HS-27A (cell line): ENCODE data around the gene FES.
"Not testable (repeated sequence)": the region's sequence is repeated elsewhere in the genome, so short reads cannot be mapped to it uniquely, and the experiment has no call there.

Experiments used
- DNase-seq: peaks from one replicate; pipeline ENCODE4 v3.0.0-alpha.2; 2012; ENCODE audit warnings: low read depth, missing footprints

Gene FES

DNA sequence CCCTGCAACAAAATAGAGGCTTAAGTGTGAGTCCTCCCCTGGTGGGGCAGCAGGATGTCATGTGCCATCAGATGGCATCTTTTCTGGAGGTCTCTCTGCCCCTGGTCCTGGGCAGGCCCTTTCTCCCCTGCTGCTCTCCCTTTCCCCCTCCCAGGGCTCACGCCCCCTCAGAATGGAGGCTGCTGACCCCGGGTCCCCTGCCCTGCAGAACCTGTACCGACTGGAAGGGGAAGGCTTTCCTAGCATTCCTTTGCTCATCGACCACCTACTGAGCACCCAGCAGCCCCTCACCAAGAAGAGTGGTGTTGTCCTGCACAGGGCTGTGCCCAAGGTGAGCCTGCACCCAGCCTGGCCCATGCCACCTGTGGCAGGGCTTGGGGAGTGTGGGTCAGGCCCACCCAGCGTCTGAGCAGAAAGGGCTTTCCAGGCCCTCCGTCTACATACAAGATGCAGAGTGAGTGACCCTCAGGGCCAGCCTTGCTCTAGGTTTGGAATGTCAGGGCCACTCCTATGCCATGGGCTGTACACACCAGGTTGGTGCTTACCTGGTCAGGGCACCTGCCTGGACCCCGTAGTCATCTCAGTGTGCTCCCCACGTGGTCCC is 7.1 kb downstream of the FES start:
- DNase-seq = no peak

DNA sequence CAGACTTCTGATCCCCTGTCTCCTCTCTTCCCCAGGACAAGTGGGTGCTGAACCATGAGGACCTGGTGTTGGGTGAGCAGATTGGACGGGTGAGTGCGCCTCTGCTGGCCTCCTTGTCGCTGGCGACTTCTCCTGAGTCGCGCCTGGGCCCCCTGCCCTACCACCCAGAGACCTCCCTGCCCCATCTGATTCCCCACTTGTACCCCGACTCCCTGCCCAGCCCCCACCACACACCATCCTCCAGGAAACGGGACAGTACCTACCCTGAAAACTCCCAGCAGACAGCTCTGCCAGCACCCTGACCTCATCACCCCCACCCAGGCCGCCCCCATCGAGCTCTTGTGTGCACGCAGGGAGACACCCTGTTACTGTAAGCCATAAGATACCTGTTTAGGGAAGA is 7.7 kb downstream of the FES start:
- no peak for DNase-seq

DNA sequence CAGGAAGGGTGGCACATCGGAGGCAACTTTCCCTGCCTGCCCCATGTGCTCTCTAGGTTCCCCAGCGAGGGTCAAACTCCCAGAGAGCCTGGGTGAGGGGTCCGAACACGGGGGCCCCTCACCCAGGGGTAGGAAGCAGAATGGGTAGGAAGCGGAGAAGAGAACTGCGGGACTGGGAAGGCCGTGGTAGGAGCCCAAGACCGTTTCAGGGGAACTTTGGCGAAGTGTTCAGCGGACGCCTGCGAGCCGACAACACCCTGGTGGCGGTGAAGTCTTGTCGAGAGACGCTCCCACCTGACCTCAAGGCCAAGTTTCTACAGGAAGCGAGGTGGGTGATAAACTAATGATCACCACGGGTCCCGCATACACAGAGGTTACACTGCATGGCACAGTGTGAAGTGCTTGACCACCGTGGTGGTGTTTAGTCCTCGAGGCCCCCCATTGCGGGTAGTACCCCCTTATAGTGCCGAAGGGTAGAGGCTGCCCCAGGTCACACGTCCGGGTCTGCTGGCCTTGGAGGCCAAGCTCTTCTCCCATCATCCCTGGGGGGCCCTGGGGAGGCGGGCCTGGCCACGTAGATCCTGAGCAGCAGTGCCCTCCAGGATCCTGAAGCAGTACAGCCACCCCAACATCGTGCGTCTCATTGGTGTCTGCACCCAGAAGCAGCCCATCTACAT is 8.3 kb downstream of the FES start:
- DNase-seq = no peak

DNA sequence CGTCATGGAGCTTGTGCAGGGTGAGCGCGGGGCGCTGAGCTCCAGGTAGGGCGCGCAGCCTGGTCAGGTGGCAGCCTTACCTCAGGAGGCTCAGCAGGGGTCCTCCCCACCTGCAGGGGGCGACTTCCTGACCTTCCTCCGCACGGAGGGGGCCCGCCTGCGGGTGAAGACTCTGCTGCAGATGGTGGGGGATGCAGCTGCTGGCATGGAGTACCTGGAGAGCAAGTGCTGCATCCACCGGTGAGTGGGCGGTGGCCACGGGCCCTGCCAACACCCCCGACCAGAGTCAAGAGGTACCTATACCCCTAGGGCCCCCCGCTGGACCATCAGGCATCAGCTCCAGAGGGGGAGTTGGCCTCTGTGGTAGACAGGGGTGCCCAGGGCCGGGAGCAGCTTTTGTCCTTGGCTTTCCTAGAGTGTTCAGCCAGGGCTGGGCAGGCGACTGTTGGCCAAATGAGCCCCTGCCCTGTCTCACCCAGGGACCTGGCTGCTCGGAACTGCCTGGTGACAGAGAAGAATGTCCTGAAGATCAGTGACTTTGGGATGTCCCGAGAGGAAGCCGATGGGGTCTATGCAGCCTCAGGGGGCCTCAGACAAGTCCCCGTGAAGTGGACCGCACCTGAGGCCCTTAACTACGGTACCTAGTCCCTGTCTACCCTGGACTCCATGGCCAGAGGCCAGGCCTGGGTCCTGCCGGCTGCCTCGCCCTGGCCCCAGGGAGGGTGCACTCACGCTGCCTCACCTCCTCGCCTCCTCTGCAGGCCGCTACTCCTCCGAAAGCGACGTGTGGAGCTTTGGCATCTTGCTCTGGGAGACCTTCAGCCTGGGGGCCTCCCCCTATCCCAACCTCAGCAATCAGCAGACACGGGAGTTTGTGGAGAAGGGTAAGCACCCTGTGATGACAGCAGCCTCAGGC is 9.1 kb downstream of the FES start:
- no peak for DNase-seq

DNA sequence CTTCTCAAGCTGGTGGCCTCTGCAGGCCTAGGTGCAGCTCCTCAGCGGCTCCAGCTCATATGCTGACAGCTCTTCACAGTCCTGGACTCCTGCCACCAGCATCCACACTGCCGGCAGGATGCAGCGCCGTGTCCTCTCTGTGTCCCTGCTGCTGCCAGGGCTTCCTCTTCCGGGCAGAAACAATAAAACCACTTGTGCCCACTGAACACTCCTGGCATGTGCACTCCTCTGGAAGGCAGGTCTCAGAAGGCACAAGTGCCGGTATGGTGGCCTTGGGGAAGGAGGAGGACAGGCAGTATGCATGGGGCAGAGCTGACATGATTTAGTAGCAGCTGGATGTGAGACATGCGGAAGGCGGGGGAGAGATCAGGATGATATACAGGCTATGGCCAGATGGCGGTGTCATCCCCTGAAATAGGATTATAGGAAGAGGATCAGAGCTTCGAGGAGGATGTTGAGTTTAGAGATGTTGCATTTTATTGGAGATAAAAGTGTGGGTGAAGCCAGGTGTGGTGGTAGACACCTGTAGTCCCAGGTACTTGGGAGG is 11.3 kb downstream of the FES start:
- no peak for DNase-seq

DNA sequence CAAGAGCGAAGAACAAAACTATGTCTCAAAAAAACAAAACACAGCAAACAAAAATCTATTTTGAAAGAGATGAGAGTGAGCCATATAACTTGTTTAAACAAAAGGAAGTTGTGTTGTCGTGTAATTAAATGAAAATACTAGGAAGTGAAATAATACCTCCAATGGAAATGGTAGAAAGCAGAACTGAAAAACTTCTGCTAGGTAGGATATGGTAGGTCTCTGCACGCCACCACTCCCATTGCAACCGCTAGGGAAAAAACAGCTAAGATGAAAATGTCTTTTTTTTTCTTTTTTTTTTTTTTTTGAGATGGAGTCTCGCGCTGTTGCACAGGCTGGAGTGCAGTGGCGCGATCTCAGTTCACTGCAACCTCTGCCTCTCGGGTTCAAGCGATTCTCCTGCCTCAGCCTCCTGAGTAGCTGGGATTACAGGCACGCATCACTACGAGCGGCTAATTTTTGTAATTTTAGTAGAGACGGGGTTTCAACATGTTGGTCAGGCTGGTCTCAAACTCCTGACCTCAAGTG is 12.9 kb downstream of the FES start:
- DNase-seq = not testable (repeated sequence)

DNA sequence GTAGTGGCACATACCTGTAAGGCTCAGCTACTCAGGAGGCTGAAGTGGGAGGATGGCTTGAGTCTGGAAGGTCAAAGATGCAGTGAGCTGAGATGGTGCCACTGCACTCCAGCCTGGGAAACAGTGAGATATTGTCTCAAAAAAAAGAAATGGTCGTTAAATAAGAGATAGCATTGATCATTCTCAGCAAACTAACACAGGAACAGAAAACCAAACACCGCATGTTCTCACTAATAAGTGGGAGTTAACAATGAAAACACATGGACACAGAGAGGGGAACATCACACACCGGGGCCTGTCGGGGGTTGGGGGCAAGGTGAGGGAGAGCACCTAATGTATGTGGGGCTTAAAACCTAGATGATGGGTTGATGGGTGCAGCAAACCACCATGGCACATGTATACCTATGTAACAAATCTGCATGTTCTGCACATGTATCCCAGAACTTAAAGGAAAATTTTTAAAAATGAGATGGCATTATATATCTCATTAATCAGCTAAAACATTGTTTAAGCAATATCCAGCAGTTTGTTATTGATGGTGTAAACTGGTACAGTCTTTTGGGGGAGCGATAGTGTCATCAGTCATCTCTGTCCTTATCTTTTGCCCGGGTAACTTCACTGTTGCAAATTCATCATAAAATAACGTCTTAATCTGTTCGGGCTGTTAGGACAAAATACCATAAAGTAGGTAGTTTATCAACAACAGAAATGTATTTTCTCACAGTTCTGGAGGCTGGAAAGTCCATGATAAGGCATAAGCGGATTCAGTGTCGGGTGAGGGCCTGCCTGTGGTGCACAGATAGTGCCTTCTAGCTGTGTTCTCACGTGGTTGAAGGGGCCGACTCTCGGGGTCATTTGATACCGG is 17.1 kb downstream of the FES start:
- no peak for DNase-seq

DNA sequence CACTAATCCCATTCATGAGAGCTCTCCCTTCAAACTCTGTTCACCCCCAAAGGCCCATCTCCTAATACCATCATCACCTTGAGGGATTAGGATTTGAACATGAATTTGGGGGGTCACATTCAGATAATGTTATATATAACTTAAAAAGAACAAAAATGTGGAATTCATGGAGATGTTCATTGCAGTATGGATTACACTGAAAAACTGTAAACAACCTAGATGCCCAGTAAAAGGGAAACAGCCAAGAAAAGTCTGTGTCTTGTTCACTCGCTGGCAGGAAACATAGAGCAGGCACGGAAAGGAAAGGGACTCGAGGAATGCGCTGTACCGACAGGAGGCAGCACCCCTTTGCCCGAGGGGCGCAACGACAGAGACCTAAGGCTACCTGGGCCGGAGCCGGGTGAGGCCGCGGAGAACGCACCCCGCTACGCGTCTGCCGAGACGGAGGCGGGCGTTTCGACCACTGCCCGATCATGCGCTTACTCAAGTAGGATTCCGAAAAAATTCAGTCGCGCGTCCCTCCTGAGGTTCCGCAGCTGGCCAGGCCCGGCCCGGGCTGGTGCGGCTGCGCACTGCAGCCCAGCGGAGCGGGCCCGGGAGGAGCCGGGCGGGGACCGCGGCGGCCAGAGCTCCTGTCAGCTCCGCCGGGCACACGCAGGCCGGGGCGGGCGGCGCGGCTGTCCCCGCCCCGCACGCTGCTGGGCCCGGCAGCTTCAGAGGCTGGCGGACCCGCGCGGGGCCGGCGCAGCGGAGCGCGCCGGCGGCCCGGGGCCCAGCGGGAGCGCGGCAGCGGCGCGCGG is 17.9 kb downstream of the FES start:
- peak; percentile 72 for DNase-seq

DNA sequence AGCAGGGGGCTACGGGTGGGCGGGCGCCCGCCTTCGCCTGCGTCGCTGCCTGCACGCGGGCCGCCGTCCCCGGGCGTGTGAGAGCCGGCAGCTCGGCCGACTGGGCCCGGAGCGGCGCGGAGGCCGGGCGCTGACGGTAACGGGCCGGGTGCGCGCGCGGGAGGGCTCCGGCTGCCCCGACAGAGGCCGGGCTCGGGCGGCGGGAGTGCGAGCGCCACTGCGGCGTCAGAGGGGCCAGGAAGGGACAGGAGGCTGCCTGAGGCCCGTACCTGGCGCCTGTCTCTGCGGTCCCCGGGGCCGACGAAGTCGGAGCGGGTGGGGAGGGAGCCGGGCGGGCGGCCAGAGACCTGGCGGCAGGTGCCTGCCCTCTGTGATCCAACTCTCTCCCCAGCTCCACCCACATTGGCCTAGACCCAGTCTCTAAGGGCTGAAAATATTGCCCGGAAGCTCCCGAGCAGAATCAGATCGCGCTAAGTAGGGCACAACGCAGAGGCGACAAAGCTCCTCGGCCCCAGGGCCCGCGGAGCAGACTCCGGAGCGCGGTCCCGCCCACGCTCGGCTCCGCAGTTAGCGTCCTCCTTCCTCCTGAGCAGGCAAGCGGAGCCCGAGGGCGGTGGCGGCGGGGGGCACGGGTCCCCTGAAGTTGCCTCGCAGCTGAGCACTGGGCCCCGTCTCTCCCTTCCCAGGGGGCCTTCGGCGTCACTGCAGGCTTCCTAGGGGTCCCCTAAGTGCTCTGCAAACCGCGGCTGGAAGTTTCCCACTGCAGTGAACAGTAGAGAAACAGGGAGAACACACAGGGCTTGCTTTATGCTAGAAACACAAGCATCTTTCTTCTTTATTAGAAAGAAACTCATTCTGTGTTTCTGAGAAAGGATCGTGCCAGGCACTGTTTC is 18.8 kb downstream of the FES start, which contains the start of gene MAN2A2:
TSS of gene MAN2A2 (plus strand) at position 463 of the 893 bp plus-strand sequence. CDS start 906 bp downstream, outside the sequence.
- DNase-seq = peak; percentile 26

DNA sequence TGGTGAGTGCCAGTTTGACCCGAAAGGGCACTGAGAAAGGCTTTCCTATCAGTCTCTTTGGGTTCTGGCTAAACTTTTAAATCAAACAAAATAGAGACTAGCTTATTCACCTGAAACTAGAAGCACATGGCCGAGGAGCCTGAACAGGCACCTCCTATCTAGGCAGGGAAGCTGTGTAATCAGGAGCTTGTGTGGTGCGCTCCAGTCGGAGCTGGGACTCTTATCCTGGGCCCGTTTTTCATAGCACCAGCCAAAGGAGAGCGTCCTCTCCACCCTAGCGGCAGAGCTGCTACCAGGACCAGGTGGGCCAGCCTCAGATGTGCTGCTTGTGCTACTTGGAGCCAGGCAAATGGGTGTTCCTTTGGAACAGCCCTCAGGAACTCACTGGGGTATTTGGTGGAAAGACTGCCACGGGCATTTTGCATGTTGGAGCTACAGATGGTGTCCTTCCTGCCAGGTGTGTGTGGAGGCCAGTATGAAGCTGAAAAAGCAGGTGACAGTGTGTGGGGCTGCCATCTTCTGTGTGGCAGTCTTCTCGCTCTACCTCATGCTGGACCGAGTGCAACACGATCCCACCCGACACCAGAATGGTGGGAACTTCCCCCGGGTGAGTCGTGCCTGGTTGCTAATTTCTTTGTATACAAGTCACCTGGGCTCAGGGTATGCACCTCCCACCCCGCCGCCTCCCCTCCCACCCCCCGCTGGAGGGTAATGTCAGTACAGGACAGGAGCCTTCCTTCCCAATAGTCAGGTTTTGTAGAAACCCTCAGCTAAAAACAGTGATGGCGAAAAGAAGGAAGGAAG is 19.6 kb downstream of the FES start:
- DNase-seq = no peak

DNA sequence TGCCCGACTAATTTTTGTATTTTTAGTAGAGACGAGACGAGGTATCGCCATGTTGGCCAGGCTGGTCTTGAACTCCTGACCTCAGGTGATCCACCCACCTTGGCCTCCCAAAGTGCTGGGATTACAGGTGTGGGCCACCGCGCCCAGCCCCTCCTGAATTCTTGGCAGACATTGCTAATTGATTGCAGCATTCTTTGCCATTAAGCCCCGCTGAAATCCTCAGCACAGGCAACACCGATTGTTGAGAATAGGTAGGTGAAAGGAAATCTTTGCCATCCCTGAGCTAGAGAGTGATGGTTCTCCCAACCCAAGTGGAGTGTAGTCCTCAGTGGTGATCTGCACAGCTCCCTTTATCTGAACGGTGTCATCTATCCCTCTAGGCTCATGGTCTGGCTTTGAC is 20.4 kb downstream of the FES start:
- no peak for DNase-seq

DNA sequence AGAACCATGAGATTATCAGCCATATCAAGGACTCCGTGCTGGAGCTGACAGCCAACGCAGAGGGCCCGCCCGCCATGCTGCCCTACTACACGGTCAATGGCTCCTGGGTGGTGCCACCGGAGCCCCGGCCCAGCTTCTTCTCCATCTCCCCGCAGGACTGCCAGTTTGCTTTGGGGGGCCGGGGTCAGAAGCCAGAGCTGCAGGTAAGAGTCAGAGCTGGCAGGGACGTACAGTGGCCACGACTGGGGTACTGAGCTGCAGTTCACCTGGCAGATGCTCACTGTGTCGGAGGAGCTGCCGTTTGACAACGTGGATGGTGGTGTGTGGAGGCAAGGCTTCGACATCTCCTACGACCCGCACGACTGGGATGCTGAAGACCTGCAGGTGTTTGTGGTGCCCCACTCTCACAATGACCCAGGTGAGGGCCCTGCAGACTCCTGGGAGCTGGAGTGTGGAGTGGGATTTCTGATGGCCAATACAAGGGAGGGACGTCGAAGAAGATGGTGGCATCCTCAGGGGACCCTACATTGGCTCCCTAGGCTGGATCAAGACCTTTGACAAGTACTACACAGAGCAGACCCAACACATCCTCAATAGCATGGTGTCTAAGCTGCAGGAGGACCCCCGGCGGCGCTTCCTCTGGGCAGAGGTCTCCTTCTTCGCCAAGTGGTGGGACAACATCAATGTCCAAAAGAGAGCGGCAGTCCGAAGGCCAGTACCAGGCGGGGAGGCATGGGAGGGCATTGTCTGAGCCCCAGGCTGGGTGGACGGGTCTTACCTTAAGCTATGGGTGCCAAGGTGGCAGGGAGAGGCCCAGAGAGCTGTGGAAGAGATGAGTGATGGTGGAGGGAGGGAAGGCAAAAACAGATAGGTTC is 21.2 kb downstream of the FES start:
- DNase-seq = no peak

DNA sequence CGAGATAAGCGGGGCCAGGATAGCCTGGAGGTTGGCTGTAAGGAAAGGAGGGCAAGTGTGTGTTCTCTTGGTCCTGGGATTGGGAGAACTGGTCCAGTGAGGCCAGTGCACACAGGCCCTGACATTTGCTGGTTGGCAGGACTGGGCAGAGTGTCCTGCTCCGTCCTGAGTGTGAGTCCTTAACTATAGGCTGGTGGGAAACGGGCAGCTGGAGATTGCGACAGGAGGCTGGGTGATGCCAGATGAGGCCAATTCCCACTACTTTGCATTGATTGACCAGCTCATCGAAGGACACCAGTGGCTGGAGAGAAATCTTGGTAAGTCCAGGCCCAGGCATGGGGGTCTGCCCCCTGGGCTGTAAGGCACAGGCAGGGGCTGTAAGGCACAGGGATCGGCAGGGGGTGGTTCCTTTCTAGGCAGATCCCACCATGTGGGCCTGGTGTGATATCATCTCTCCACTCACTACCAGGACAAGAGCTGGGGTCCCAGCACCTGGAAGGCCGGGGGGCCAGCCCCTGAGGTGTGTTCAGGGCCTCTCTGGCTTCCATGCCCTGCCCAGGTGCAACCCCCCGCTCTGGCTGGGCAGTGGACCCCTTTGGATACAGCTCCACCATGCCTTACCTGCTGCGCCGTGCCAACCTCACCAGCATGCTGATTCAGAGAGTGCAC is 22.0 kb downstream of the FES start:
- no peak for DNase-seq

DNA sequence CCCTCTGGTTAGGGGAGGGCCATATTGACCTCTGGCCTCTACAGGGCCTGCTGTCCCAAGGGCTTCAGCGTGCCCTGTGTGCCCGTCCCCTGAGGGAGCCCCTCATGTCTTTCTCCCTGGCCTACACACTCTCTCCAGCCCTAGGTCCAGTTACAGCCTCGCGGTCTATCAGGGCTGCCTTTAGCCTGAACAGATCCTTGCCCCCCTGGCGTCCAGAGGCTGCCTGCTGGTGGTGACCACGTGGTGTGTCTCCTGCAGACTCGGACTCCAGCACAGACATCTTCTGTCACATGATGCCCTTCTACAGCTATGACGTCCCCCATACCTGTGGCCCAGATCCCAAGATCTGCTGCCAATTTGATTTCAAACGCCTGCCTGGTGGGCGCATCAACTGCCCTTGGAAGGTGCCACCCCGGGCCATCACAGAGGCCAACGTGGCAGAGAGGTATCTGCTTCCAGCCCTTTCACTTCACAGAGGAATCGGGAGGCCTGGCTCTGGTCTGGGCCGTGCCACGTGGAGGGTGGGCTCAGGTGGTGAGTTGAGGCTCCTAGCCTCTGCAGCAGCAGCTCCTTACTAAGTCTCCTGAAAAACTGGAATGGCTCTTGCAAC is 22.9 kb downstream of the FES start:
- no peak for DNase-seq

DNA sequence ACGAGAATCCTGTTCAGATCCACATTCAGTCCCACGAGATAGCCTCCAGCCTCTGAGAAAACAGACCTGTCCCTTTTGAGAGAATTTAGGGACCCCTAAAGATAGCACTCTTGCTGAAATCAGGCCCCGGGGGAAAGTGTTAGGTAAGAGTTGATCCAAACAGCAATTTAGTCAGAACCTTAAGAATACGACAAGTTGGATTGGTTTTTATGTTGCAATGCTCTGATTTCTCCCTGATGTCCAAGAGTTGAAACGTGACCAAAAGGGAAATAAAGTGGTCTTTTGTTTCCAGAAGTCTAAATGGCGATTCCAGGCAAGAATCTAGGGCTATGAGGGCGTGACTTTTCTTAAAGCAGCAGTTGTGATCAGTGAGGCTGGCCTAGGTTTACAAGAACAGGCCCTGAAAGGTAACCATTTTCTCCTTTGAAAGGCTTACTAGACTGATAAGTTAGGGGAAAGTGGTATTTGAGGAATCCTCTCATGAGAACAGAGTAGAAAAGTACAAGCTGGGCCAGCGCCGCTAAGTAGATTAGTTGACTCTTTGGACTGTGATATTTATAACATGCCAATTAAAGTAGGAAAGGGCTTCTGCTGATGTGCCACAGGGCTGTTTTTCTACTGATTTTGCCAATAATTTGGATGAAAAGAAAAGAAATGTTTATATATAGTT is 23.7 kb downstream of the FES start:
- no peak for DNase-seq

DNA sequence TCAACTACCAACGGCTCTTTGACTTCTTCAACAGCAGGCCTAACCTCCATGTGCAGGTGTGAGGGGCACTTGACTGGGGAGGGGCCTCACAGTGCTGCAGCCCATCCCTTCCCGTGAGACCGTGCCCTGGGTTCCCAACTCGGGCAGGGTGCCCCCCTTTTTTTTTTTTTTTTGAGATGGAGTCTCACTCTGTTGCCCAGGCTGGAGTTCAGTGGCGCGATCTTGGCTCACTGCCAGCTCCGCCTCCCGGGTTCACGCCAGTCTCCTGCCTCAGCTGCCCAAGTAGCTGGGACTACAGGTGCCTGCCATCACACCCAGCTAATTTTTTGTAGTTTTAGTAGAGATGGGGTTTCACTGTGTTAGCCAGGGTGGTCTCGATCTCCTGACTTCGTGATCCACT is 25.1 kb downstream of the FES start:
- DNase-seq = not testable (repeated sequence)
